HFFc6 (cell line): Measurements from ENCODE around the gene LOXL3. TPM values are rescaled to one million over a fixed set of nuclear protein-coding genes. Genes with fewer than 3 reads are reported as not detected.

Experiments used
- DNase-seq: peaks from one replicate; pipeline ENCODE4 v3.0.0-alpha.2; 2018
- H3K27ac Mint-ChIP-seq: 2 replicates; pipeline ENCODE4 v1.8.0; 2020; ENCODE audit warnings: mild to moderate bottlenecking, mixed read lengths
- H3K27me3 Mint-ChIP-seq: 2 replicates; pipeline ENCODE4 v1.8.0; 2021; ENCODE audit warnings: mild to moderate bottlenecking, moderate library complexity, mixed read lengths; ENCODE audit not compliant: insufficient read depth
- H3K36me3 Mint-ChIP-seq: 2 replicates; pipeline ENCODE4 v1.8.0; 2021; ENCODE audit warnings: low read depth, mixed read lengths
- H3K4me1 Mint-ChIP-seq: 2 replicates; pipeline ENCODE4 v1.8.0; 2020; ENCODE audit warnings: low read depth, mixed read lengths
- H3K4me3 Mint-ChIP-seq: 2 replicates; pipeline ENCODE4 v1.8.0; 2020; ENCODE audit warnings: mild to moderate bottlenecking, moderate library complexity, mixed read lengths
- H3K9me3 Mint-ChIP-seq: 2 replicates; pipeline ENCODE4 v1.8.0; 2020; ENCODE audit warnings: mild to moderate bottlenecking, mixed read lengths
- total RNA-seq, 6 experiments: library from RNA; stranded (reverse); fragmentation: NEBNext Ultra II Directional; extraction: Animal tissue kit (Norgen Biotek cat#: 25700); gene quantifications; 2 replicates in 1 of 6; 3 replicates in 5 of 6; pipeline ENCODE4 v1.2.3, GENCODE V29; 2021
- TF ChIP-seq, protein P1 (sequence below): fragments of 200-600 bp; sonication (generic); IDR thresholded peaks from 2 replicates; pipeline ENCODE4 v1.5.0; 2021; ENCODE audit warnings: antibody characterized with exemption, mild to moderate bottlenecking

Gene LOXL3
- total RNA-seq, 6 experiments from 2014 or later = 59.4 to 76.5 (median 64.1) TPM

DNA sequence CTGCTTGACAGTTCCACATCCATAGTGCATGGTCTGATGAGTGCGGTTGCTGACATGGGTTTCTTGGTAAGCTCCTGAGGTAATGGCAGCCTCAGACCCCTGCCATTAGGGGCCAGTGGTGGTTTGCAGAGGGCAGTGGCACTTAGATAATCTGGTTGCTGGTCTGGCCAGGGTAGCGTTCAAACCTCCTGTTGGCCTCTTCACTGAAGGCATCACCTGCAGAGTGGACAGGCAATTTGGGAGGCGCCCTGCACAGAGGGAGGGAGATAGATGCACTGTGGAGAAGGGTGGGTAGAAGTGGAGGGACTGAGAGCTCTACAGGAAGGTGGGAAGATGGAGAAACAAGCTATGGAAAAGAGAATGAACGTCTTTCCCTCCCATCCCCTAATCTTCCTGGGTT, 20.3 kb downstream of the LOXL3 start:
- Mint-ChIP-seq H3K4me3 (no peak overlapping the region), H3K9me3 (no peaks in the 10 kb centered on the region), H3K27ac (0 out of 2 replicates have a peak overlapping the region, but pooled peaks have one; percentile 32), H3K27me3 (peaks cover 4% of the 10 kb centered on the region), H3K36me3 (peaks cover 17% of the 10 kb centered on the region), H3K4me1 (peaks cover 39% of the 10 kb centered on the region)
- no peak for DNase-seq
- TF ChIP-seq, protein P1, sequence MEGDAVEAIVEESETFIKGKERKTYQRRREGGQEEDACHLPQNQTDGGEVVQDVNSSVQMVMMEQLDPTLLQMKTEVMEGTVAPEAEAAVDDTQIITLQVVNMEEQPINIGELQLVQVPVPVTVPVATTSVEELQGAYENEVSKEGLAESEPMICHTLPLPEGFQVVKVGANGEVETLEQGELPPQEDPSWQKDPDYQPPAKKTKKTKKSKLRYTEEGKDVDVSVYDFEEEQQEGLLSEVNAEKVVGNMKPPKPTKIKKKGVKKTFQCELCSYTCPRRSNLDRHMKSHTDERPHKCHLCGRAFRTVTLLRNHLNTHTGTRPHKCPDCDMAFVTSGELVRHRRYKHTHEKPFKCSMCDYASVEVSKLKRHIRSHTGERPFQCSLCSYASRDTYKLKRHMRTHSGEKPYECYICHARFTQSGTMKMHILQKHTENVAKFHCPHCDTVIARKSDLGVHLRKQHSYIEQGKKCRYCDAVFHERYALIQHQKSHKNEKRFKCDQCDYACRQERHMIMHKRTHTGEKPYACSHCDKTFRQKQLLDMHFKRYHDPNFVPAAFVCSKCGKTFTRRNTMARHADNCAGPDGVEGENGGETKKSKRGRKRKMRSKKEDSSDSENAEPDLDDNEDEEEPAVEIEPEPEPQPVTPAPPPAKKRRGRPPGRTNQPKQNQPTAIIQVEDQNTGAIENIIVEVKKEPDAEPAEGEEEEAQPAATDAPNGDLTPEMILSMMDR = no peak

DNA sequence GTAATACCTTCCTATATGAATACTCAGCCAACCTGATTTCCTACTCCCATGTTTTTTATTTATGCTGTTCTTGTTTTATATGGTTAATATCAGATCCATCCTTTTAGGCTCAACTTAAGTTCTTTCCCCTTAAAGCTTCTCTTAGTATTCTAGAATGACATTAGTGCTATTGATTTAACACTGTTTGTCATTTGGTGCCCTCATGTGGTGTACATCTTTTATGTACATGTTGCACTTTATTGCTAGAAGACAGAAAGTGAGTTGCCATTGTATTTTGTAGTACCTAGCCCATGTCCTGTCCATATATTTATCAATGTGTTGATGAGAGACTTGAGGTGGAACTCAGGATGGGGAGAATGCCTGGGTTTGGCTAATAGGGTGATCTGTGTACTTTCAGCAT, 21.5 kb downstream of the LOXL3 start:
- TF ChIP-seq, protein P1 = peak; percentile 74
- Mint-ChIP-seq H3K27me3 (peaks cover 4% of the 10 kb centered on the region), H3K36me3 (peaks cover 23% of the 10 kb centered on the region), H3K4me1 (peaks cover 43% of the 10 kb centered on the region), H3K4me3 (peak overlapping the region; percentile 100), H3K9me3 (no peaks in the 10 kb centered on the region), H3K27ac (peak overlapping the region; percentile 74)
- DNase-seq = peak; percentile 55

DNA sequence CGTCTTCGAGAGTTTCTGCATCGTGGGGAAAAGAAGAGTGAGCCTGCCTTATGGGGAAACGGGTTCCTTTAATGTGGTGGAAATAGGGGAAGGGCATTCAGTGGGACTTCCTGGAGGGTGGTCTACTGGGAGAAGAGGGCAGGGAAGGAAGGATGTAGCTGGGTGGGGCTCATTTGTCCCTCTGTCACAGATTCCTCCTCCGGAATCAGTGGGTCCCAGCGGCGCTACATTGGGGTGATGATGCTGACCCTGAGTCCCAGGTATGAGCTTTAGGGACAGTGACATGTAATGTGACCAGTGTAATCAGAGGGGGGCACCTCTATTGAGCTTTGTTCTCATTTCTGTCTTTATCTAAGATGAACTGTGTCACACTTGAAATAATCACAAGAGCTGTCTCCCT, 22.1 kb downstream of the LOXL3 start:
- peaks cover 4% of the 10 kb centered on the region for H3K27me3 Mint-ChIP-seq
- peak overlapping the region; percentile 100 for H3K4me3 Mint-ChIP-seq
- H3K4me1 Mint-ChIP-seq = peaks cover 37% of the 10 kb centered on the region
- TF ChIP-seq, protein P1 = no peak
- peak overlapping the region; percentile 74 for H3K27ac Mint-ChIP-seq
- no peak for DNase-seq
- H3K9me3 Mint-ChIP-seq = no peaks in the 10 kb centered on the region
- H3K36me3 Mint-ChIP-seq = peaks cover 29% of the 10 kb centered on the region

DNA sequence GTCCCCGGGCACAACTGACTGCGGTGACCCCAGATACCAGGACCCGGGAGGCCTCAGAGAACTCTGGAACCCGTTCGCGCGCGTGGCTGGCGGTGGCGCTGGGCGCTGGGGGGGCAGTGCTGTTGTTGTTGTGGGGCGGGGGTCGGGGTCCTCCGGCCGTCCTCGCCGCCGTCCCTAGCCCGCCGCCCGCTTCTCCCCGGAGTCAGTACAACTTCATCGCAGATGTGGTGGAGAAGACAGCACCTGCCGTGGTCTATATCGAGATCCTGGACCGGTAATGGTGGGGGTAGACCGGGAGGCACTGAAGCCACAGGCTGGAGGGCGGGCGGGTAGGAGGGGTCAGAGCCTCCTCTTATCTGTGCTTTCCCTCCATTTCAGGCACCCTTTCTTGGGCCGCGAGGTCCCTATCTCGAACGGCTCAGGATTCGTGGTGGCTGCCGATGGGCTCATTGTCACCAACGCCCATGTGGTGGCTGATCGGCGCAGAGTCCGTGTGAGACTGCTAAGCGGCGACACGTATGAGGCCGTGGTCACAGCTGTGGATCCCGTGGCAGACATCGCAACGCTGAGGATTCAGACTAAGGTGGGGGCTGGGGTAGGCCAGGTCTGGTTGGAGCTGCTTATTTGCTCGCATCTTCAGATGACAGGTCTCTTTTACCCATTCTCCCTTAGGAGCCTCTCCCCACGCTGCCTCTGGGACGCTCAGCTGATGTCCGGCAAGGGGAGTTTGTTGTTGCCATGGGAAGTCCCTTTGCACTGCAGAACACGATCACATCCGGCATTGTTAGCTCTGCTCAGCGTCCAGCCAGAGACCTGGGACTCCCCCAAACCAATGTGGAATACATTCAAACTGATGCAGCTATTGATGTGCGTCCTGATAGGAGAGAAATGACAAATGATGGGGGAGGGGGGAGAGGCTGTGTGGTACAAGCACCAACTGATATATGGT, 23.2 kb downstream of the LOXL3 start:
- DNase-seq = peak; percentile 54
- Mint-ChIP-seq H3K4me1 (peaks cover 37% of the 10 kb centered on the region), H3K27ac (peak overlapping the region; percentile 74), H3K36me3 (peaks cover 39% of the 10 kb centered on the region), H3K4me3 (peak overlapping the region; percentile 100), H3K9me3 (no peaks in the 10 kb centered on the region), H3K27me3 (peaks cover 4% of the 10 kb centered on the region)
- TF ChIP-seq, protein P1 = no peak

DNA sequence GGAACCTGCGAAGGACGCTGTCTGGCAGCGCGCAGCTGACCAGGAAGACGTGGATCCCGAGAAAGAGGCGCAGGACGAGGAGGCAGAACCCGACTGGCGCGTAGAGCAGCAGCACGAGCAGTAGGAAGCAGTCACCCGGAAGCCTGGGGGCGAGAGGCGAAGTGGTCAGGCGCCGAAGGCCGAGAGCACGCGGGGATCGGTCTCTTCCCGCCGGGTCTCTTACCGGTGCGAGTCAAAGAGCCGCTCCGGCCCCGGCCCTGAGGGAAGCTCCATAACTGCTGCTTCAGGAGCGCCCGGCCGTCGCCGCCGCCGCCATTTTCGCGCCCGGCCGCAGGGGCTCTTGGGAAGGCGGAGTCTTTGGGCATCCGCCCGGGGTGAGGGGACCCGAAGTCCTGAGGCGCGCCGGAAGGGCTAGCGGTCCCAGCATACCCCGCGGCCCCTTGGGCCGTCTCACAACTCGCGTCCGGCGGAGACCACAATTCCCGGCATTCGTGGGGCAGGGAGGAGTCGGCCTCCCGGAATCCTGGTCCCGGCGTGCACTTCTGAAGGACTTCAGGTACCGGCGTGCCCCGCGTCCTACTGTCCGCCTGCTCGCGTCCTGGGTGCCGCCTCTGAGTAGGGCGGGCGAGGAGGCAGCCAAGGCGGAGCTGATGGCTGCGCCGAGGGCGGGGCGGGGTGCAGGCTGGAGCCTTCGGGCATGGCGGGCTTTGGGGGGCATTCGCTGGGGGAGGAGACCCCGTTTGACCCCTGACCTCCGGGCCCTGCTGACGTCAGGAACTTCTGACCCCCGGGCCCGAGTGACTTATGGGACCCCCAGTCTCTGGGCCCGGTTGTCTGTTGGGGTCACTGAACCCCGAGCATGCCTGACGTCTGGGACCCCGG, 24.1 kb downstream of the LOXL3 start, which contains the start of the genes AUP1 and HTRA2:
Gene AUP1 (minus strand): TSS at position 350 of the 882 bp plus-strand sequence. CDS start 77 bp downstream, at position 273.
Gene HTRA2 (plus strand): TSS at position 577 of the 882 bp plus-strand sequence. CDS start 74 bp downstream, at position 651.
- TF ChIP-seq, protein P1 = no peak
- peak; percentile 99 for DNase-seq
- Mint-ChIP-seq H3K36me3 (peaks cover 39% of the 10 kb centered on the region), H3K27ac (peak within 1 kb of the TSS; percentile 99), H3K27me3 (peaks cover 4% of the 10 kb centered on the region), H3K4me1 (peaks cover 37% of the 10 kb centered on the region), H3K9me3 (no peaks in the 10 kb centered on the region), H3K4me3 (peak within 1 kb of the TSS; percentile 100)
